Neural cell (in vitro differentiated cells): ENCODE measurements around the gene CXXC4. TPM values are rescaled to one million over a fixed set of nuclear protein-coding genes. Genes with fewer than 3 reads are reported as not detected.

ENCODE experiments used
- H2AFZ ChIP-seq: fragments of 200-600, 300-800 bp; sonication (generic), shearing (Covaris generic); 2 replicates; pipeline ENCODE4 v1.6.0; 2014; ENCODE audit warnings: low read depth, mild to moderate bottlenecking, antibody characterized with exemption, low read length, moderate library complexity
- H3F3A ChIP-seq: fragments of 200-600 bp; shearing (Covaris generic); 2 replicates; pipeline ENCODE4 v1.6.1; 2016; ENCODE audit warnings: mild to moderate bottlenecking, moderate library complexity, mixed read lengths, antibody characterized with exemption, low read length; ENCODE audit not compliant: insufficient read depth, poor library complexity, severe bottlenecking
- H3K27ac ChIP-seq: fragments of 200-600, 300-800 bp; sonication (generic), shearing (Covaris generic); 2 replicates; pipeline ENCODE4 v1.5.1; 2014; ENCODE audit warnings: mild to moderate bottlenecking, low read length, moderate library complexity
- H3K27me3 ChIP-seq: fragments of 300-800, 200-600 bp; sonication (generic), shearing (Covaris generic); 2 replicates; pipeline ENCODE4 v1.6.0; 2014; ENCODE audit warnings: mild to moderate bottlenecking, low read depth, low read length, moderate library complexity; ENCODE audit not compliant: insufficient read depth
- H3K36me3 ChIP-seq: fragments of 300-800, 200-600 bp; sonication (generic), shearing (Covaris generic); 2 replicates; pipeline ENCODE4 v1.5.1; 2014; ENCODE audit warnings: mild to moderate bottlenecking, antibody characterized with exemption, low read length, moderate library complexity; ENCODE audit not compliant: insufficient read depth
- H3K4me2 ChIP-seq: fragments of 300-800, 200-600 bp; sonication (generic), shearing (Covaris generic); 2 replicates; pipeline ENCODE4 v1.6.0; 2014; ENCODE audit warnings: mild to moderate bottlenecking, low read length
- H3K4me3 ChIP-seq: fragments of 300-800, 200-600 bp; sonication (generic), shearing (Covaris generic); 2 replicates; pipeline ENCODE4 v1.5.1; 2014; ENCODE audit warnings: mild to moderate bottlenecking, low read length, moderate library complexity
- H3K79me2 ChIP-seq: fragments of 200-600 bp; shearing (Covaris generic); replicated peaks from 2 replicates; pipeline ENCODE4 v1.6.0; 2014; ENCODE audit warnings: mild to moderate bottlenecking, low read length, moderate library complexity; ENCODE audit not compliant: insufficient read depth
- H3K9ac ChIP-seq: fragments of 300-800, 200-600 bp; sonication (generic), shearing (Covaris generic); 2 replicates; pipeline ENCODE4 v1.6.1; 2016; ENCODE audit warnings: mild to moderate bottlenecking, low read length, mixed read lengths
- H3K9me2 ChIP-seq: fragments of 200-600 bp; shearing (Covaris generic); 2 replicates; pipeline ENCODE4 v1.6.1; 2016; ENCODE audit warnings: mild to moderate bottlenecking, low read length, mixed read lengths; ENCODE audit not compliant: insufficient read depth
- H3K9me3 ChIP-seq: fragments of 200-600, 300-800 bp; sonication (generic), shearing (Covaris generic); 2 replicates; pipeline ENCODE4 v1.6.1; 2016; ENCODE audit warnings: mild to moderate bottlenecking, mixed run types, low read length, moderate library complexity, mixed read lengths
- H4K20me1 ChIP-seq: fragments of 200-600 bp; shearing (Covaris generic); 2 replicates; pipeline ENCODE4 v1.6.1; 2016; ENCODE audit warnings: mild to moderate bottlenecking, mixed run types; ENCODE audit not compliant: insufficient read depth
- EP300 ChIP-seq: fragments of 450-650 bp; conservative IDR thresholded peaks from 2 replicates; pipeline ENCODE4 v1.6.1; 2014; ENCODE audit warnings: antibody characterized with exemption, mild to moderate bottlenecking, moderate library complexity; ENCODE audit not compliant: poor library complexity, severe bottlenecking
- EZH2 ChIP-seq: fragments of 200-600, 300-800 bp; shearing (Covaris generic), sonication (generic); IDR thresholded peaks from 2 replicates; pipeline ENCODE4 v1.6.1; 2014; ENCODE audit warnings: antibody characterized with exemption, low read length, borderline replicate concordance, mild to moderate bottlenecking; ENCODE audit not compliant: insufficient read depth, poor library complexity, severe bottlenecking
- MXI1 ChIP-seq: fragments of 450-650 bp; conservative IDR thresholded peaks from 2 replicates; pipeline ENCODE4 v1.6.1; 2014; ENCODE audit warnings: antibody characterized with exemption, mild to moderate bottlenecking; ENCODE audit not compliant: poor library complexity, severe bottlenecking
- POLR2AphosphoS5 ChIP-seq: IDR thresholded peaks from 2 replicates; pipeline ENCODE4 v1.6.1; 2012
- RAD21 ChIP-seq: fragments of 450-650 bp; conservative IDR thresholded peaks from 2 replicates; pipeline ENCODE4 v1.6.1; 2014; ENCODE audit warnings: antibody characterized with exemption, mild to moderate bottlenecking, moderate library complexity
- SMC3 ChIP-seq: fragments of 450-650 bp; conservative IDR thresholded peaks from 2 replicates; pipeline ENCODE4 v1.6.1; 2014; ENCODE audit warnings: antibody characterized with exemption, mild to moderate bottlenecking, moderate library complexity; ENCODE audit not compliant: poor library complexity
- TAF1 ChIP-seq: IDR thresholded peaks from 2 replicates; pipeline ENCODE4 v1.6.1; 2012; ENCODE audit warnings: low read depth
- polyA plus RNA-seq: library from polyadenylated mRNA; depleted of rRNA; stranded (reverse); fragments of >200 nt; gene quantifications from 2 replicates; pipeline ENCODE4 v1.2.3, GENCODE V29; 2014
- TF ChIP-seq, protein P1 (sequence below): IDR thresholded peaks from 2 replicates; pipeline ENCODE4 v1.6.1; 2012; ENCODE audit warnings: borderline replicate concordance
- TF ChIP-seq, protein P2 (sequence below): fragments of 450-650 bp; IDR thresholded peaks from 2 replicates; pipeline ENCODE4 v1.5.1; 2014; ENCODE audit warnings: antibody characterized with exemption, mild to moderate bottlenecking, moderate library complexity; ENCODE audit not compliant: poor library complexity, severe bottlenecking

Gene CXXC4
- polyA plus RNA-seq, 1 donor from 2014 or later: 127 TPM

DNA sequence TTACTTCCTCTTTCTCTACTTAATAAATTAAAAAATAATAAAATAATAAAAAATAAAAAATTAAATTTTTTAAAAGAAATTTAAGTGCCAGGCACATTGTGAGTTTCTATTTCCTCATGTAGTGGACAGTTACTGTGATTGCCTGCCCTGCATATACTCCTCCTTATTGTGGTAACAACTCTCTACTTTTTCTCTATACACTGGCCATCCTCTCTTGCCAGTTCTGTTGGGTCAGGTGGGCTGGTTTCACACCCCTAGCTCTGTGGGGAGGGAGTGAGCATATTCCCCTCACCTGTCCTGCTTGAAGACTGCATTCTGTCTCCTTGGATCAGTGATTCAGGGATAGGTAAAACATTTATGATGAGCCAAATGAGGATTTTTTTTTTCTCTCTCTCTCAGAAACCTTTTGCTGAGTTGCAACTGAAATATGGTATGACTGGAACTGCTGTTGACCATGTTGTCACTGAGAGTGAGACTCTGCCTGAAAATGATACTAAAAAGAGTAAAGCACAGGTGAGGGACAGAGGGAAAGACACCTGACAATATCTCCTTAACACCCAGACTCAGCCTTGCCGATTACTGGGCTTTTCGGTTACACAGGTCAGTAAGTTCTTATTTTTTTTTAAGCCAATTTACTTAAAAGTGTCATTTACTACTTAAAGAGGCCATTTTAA, 37.2 kb downstream of the CXXC4 start:
- H3K9me3 ChIP-seq: no peaks in the 10 kb centered on the region
- H3K9me2 ChIP-seq: no peaks in the 10 kb centered on the region
- no peak overlapping the region for H3K9ac ChIP-seq
- H3K4me2 ChIP-seq: no peak overlapping the region
- no peaks in the 10 kb centered on the region for H3K27me3 ChIP-seq
- H4K20me1 ChIP-seq: no peaks in the 10 kb centered on the region
- H2AFZ ChIP-seq: no peak overlapping the region
- H3F3A ChIP-seq: no peaks in the 10 kb centered on the region
- no peaks in the 10 kb centered on the region for H3K79me2 ChIP-seq
- no peaks in the 10 kb centered on the region for H3K36me3 ChIP-seq
- H3K27ac ChIP-seq: no peak overlapping the region
- TF ChIP-seq EP300 (no peak), RAD21 (no peak), EZH2 (no peak), TAF1 (no peak), MXI1 (no peak), POLR2AphosphoS5 (no peak), SMC3 (no peak)
- TF ChIP-seq, protein P1, sequence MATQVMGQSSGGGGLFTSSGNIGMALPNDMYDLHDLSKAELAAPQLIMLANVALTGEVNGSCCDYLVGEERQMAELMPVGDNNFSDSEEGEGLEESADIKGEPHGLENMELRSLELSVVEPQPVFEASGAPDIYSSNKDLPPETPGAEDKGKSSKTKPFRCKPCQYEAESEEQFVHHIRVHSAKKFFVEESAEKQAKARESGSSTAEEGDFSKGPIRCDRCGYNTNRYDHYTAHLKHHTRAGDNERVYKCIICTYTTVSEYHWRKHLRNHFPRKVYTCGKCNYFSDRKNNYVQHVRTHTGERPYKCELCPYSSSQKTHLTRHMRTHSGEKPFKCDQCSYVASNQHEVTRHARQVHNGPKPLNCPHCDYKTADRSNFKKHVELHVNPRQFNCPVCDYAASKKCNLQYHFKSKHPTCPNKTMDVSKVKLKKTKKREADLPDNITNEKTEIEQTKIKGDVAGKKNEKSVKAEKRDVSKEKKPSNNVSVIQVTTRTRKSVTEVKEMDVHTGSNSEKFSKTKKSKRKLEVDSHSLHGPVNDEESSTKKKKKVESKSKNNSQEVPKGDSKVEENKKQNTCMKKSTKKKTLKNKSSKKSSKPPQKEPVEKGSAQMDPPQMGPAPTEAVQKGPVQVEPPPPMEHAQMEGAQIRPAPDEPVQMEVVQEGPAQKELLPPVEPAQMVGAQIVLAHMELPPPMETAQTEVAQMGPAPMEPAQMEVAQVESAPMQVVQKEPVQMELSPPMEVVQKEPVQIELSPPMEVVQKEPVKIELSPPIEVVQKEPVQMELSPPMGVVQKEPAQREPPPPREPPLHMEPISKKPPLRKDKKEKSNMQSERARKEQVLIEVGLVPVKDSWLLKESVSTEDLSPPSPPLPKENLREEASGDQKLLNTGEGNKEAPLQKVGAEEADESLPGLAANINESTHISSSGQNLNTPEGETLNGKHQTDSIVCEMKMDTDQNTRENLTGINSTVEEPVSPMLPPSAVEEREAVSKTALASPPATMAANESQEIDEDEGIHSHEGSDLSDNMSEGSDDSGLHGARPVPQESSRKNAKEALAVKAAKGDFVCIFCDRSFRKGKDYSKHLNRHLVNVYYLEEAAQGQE: no peak
- TF ChIP-seq, protein P2, sequence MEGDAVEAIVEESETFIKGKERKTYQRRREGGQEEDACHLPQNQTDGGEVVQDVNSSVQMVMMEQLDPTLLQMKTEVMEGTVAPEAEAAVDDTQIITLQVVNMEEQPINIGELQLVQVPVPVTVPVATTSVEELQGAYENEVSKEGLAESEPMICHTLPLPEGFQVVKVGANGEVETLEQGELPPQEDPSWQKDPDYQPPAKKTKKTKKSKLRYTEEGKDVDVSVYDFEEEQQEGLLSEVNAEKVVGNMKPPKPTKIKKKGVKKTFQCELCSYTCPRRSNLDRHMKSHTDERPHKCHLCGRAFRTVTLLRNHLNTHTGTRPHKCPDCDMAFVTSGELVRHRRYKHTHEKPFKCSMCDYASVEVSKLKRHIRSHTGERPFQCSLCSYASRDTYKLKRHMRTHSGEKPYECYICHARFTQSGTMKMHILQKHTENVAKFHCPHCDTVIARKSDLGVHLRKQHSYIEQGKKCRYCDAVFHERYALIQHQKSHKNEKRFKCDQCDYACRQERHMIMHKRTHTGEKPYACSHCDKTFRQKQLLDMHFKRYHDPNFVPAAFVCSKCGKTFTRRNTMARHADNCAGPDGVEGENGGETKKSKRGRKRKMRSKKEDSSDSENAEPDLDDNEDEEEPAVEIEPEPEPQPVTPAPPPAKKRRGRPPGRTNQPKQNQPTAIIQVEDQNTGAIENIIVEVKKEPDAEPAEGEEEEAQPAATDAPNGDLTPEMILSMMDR: no peak
- no peak overlapping the region for H3K4me3 ChIP-seq

DNA sequence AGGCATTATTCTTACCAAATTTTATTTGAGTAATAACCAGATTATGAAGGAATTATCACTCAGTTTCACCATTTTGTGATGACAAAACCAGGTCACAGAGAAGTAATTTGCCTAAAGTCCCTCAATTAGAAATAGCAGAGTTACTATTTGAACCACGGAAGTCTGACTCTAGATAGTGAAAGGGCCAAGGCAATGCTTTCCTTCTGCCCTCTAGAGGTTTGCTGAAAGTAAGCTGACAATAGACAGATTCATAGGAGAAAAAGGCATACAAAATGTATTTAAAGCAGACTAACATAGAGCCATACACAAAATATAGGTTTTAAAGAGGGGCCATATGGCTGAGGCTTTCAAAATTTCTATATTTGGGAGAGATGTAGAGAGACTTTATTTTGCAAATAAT, 43.1 kb downstream of the CXXC4 start:
- TF ChIP-seq MXI1 (no peak), TAF1 (no peak), SMC3 (peak; percentile 61), POLR2AphosphoS5 (no peak), RAD21 (peak; percentile 62), EP300 (no peak), EZH2 (no peak)
- TF ChIP-seq, protein P2: peak; percentile 62
- no peaks in the 10 kb centered on the region for H3K27me3 ChIP-seq
- H3K4me3 ChIP-seq: no peak overlapping the region
- H3K79me2 ChIP-seq: no peaks in the 10 kb centered on the region
- no peak overlapping the region for H3K9ac ChIP-seq
- H3K4me2 ChIP-seq: no peak overlapping the region
- no peaks in the 10 kb centered on the region for H3K9me2 ChIP-seq
- H2AFZ ChIP-seq: no peak overlapping the region
- H3K27ac ChIP-seq: no peak overlapping the region
- no peaks in the 10 kb centered on the region for H3F3A ChIP-seq
- H3K36me3 ChIP-seq: no peaks in the 10 kb centered on the region
- no peaks in the 10 kb centered on the region for H3K9me3 ChIP-seq
- H4K20me1 ChIP-seq: no peaks in the 10 kb centered on the region
